CD14-positive monocyte (primary cell): ENCODE results near the gene CTNNA2. TPM values are rescaled to one million over a fixed set of nuclear protein-coding genes. Genes with fewer than 3 reads are reported as not detected.

Experiments used
- DNase-seq, 3 donors: peaks; one replicate each; pipeline ENCODE4 v3.0.0-alpha.2; 2011 to 2022
- H2AFZ ChIP-seq: 2 replicates; pipeline ENCODE4 v1.6.0; 2012; ENCODE audit warnings: mild to moderate bottlenecking, low read depth, low read length, inconsistent platforms; ENCODE audit not compliant: insufficient read depth, poor library complexity, severe bottlenecking
- H3K27ac ChIP-seq, 2 donors: 1 replicate in 1 of 2; 2 replicates in 1 of 2; pipeline ENCODE4 v1.5.1; 2012 to 2013; ENCODE audit warnings: low read length in 2 of 2, control low read depth in 1 of 2, inconsistent platforms in 1 of 2, low read depth in 1 of 2, mild to moderate bottlenecking in 1 of 2
- H3K27me3 ChIP-seq, 2 donors: one replicate each; pipeline versions ENCODE4 v1.6.0 to v1.6.1; 2011 to 2013; ENCODE audit warnings: low read length in 2 of 2; ENCODE audit not compliant: control insufficient read depth in 2 of 2, insufficient read depth in 2 of 2
- H3K36me3 ChIP-seq, 2 donors: replicated peaks in 1 of 2; 1 replicate in 1 of 2; 2 replicates in 1 of 2; pipeline versions ENCODE4 v1.5.1 to v1.6.1; 2012 to 2013; ENCODE audit warnings: low read length in 2 of 2, control low read depth in 1 of 2, inconsistent platforms in 1 of 2, mild to moderate bottlenecking in 1 of 2; ENCODE audit not compliant: insufficient read depth in 2 of 2, control insufficient read depth in 1 of 2
- H3K4me1 ChIP-seq, 2 donors: 1 replicate in 1 of 2; 2 replicates in 1 of 2; pipeline versions ENCODE4 v1.5.1 to v1.6.1; 2012 to 2013; ENCODE audit warnings: low read length in 2 of 2, control low read depth in 1 of 2, inconsistent platforms in 1 of 2, mild to moderate bottlenecking in 1 of 2, moderate library complexity in 1 of 2; ENCODE audit not compliant: insufficient read depth in 2 of 2, control insufficient read depth in 1 of 2
- H3K4me2 ChIP-seq: replicated peaks from 2 replicates; pipeline ENCODE3; 2012; ENCODE audit warnings: low read length, moderate library complexity, mild to moderate bottlenecking; ENCODE audit not compliant: poor library complexity, severe bottlenecking; ENCODE audit errors: extremely low read depth
- H3K4me3 ChIP-seq, 3 experiments: fragments of 200-600 bp in 1 of 3; sonication (generic) in 1 of 3; replicated peaks in 1 of 3; 1 replicate in 2 of 3; 2 replicates in 1 of 3; pipeline ENCODE4 v1.5.1; 2011 to 2013; ENCODE audit warnings: low read length in 3 of 3, mild to moderate bottlenecking in 3 of 3, control low read depth in 2 of 3, low read depth in 2 of 3, inconsistent platforms in 1 of 3, moderate library complexity in 1 of 3
- H3K79me2 ChIP-seq: 2 replicates; pipeline ENCODE4 v1.6.0; 2012; ENCODE audit warnings: mild to moderate bottlenecking, control low read depth, inconsistent platforms, low read length, moderate library complexity; ENCODE audit not compliant: insufficient read depth
- H3K9ac ChIP-seq: 2 replicates; pipeline ENCODE4 v1.6.0; 2017; ENCODE audit warnings: low read length, mild to moderate bottlenecking; ENCODE audit not compliant: insufficient read depth, poor library complexity, severe bottlenecking
- H3K9me3 ChIP-seq, 2 donors: replicated peaks in 1 of 2; 1 replicate in 1 of 2; 2 replicates in 1 of 2; pipeline versions ENCODE4 v1.5.1 to v1.6.1; 2012 to 2013; ENCODE audit warnings: low read length in 2 of 2, control low read depth in 1 of 2; ENCODE audit not compliant: control insufficient read depth in 1 of 2, insufficient read depth in 1 of 2
- H4K20me1 ChIP-seq: 2 replicates; pipeline ENCODE4 v1.6.0; 2012; ENCODE audit warnings: mild to moderate bottlenecking, low read length, control low read depth, moderate library complexity; ENCODE audit not compliant: insufficient read depth
- H3K27ac Mint-ChIP-seq, 7 donors: one replicate each; pipeline ENCODE4 v1.8.0; 2020; ENCODE audit warnings: mild to moderate bottlenecking in 7 of 7, mixed read lengths in 7 of 7, moderate library complexity in 6 of 7, inconsistent platforms in 2 of 7
- H3K27me3 Mint-ChIP-seq, 3 donors: one replicate each; pipeline ENCODE4 v1.8.0; 2021 to 2022; ENCODE audit warnings: low read depth in 3 of 3, mild to moderate bottlenecking in 3 of 3, mixed read lengths in 3 of 3, moderate library complexity in 3 of 3, inconsistent platforms in 1 of 3
- H3K36me3 Mint-ChIP-seq, 2 donors: one replicate each; pipeline ENCODE4 v1.8.0; 2020; ENCODE audit warnings: mixed read lengths in 2 of 2, inconsistent platforms in 1 of 2, mild to moderate bottlenecking in 1 of 2
- H3K4me1 Mint-ChIP-seq: one replicate; pipeline ENCODE4 v1.8.0; 2020; ENCODE audit warnings: mild to moderate bottlenecking, mixed read lengths
- H3K4me3 Mint-ChIP-seq, 2 donors: one replicate each; pipeline ENCODE4 v1.8.0; 2020; ENCODE audit warnings: mild to moderate bottlenecking in 2 of 2, mixed read lengths in 2 of 2, moderate library complexity in 1 of 2
- H3K9me3 Mint-ChIP-seq, 7 donors: one replicate each; pipeline ENCODE4 v1.8.0; 2020 to 2022; ENCODE audit warnings: mixed read lengths in 7 of 7, mild to moderate bottlenecking in 6 of 7, moderate library complexity in 6 of 7, inconsistent platforms in 2 of 7
- CTCF ChIP-seq: fragments of 200-600 bp; IDR thresholded peaks from one replicate; pipeline ENCODE4 v1.8.0; 2022; ENCODE audit warnings: antibody characterized with exemption, mild to moderate bottlenecking
- WGBS: methylation state at CpG from one replicate; pipeline ENCODE4 v1.1.5; 2013; ENCODE audit warnings: missing lambda C conversion rate; ENCODE audit not compliant: insufficient coverage; 5-methylcytosine and 5-hydroxymethylcytosine counted together
- intact Hi-C, 2 donors: fragments of 100-400 bp; cut with micrococcal nuclease; formaldehyde crosslinking; loops; one replicate each; pipeline versions ENCODE4 v1.15.0 to v1.15.1; 2023
- polyA plus RNA-seq, 3 donors: library from polyadenylated mRNA; depleted of rRNA in 1 of 3; unstranded in 2 of 3; stranded (reverse) in 1 of 3; fragments of 300-500 nt in 2 of 3; fragments of >200 nt in 1 of 3; fragmentation: Illumina TruSeq in 2 of 3; gene quantifications; 1 replicate in 2 of 3; 2 replicates in 1 of 3; pipeline ENCODE4 v1.2.3, GENCODE V29; 2012 to 2021

Gene CTNNA2
- polyA plus RNA-seq, 3 donors, result not detected

DNA sequence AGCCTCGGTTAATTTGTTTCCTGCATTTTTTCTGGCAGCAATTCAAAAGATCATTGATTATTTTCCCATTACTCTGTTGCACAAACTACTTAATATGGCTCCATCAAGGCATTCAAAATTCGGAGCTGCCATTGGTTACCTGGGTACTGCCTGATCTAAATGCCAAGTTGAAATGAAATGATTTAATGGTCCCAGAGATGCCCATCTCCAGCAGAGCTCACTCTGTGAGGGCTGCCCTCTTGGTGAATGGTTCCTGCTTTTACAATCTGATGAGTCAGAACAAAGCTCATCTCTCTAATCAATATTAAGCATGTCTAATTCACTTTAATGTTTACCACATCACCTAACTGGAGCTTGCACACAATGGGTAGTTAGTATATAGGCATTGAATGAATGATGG lies 126.1 kb downstream of the CTNNA2 start:
- Histone ChIP-seq H3K79me2 (no peaks in the 10 kb centered on the region), H3K4me2 (no peak overlapping the region), H3K4me3 (no peak overlapping the region), H3K4me1 (no peaks in the 10 kb centered on the region), H3K9ac (no peak overlapping the region), H3K27ac (no peak overlapping the region), H3K9me3 (peaks cover 0 to 3% of the 10 kb centered on the region in 2 donors), H3K36me3 (no peaks in the 10 kb centered on the region), H3K27me3 (no peaks in the 10 kb centered on the region), H2AFZ (no peak overlapping the region), H4K20me1 (no peaks in the 10 kb centered on the region)
- Mint-ChIP-seq H3K36me3 (no peaks in the 10 kb centered on the region), H3K9me3 (peaks cover 0 to 9% (median 3%) of the 10 kb centered on the region in 7 donors), H3K4me1 (no peaks in the 10 kb centered on the region), H3K4me3 (no peak overlapping the region), H3K27ac (no peak overlapping the region), H3K27me3 (no peaks in the 10 kb centered on the region)
- intact Hi-C loops, result no loop called here
- no peak for TF ChIP-seq CTCF
- no peak for DNase-seq
- 80% methylated on average over 1 of the region's 2 CpGs for WGBS

DNA sequence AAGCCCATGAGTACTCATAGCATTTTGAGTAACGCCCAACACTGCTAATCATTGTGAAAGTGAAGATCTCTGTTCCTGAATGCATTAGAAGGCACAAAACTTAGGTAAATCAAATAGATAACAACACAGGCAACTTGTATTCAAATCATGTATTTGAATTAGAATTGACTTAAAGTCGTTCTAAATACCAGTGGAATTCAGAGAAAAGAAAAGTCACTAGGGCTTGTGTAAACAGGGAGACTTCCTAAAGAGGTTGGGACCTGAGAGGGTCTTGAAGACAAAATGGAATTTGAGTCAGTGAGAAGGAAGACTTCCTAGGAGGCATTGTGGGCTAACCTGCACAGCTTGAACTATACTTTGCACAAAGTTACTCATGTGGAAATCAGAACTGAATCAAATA lies 127.2 kb downstream of the CTNNA2 start:
- Mint-ChIP-seq H3K36me3 (no peaks in the 10 kb centered on the region), H3K27ac (no peak overlapping the region)
- intact Hi-C loops, result no loop called here

More for the DNA sequence above, 127.2 kb downstream of the CTNNA2 start:
- H3K27me3 ChIP-seq, result no peaks in the 10 kb centered on the region
- H3K9me3 ChIP-seq, result peaks cover 0 to 6% of the 10 kb centered on the region in 2 donors
- no peaks in the 10 kb centered on the region for H3K79me2 ChIP-seq
- no peak overlapping the region for H3K9ac ChIP-seq
- H3K27ac ChIP-seq, result no peak overlapping the region
- H3K4me3 ChIP-seq, result no peak overlapping the region
- H3K4me1 Mint-ChIP-seq, result no peaks in the 10 kb centered on the region
- no peak overlapping the region for H3K4me3 Mint-ChIP-seq
- no peak overlapping the region for H2AFZ ChIP-seq
- no peaks in the 10 kb centered on the region for H4K20me1 ChIP-seq
- H3K4me1 ChIP-seq, result no peaks in the 10 kb centered on the region
- no peak for DNase-seq
- no peak for TF ChIP-seq CTCF
- no peak overlapping the region for H3K4me2 ChIP-seq
- peaks cover 0 to 2% (median 0%) of the 10 kb centered on the region in 3 donors for H3K27me3 Mint-ChIP-seq
- no peaks in the 10 kb centered on the region for H3K36me3 ChIP-seq
- H3K9me3 Mint-ChIP-seq, result peaks cover 0 to 11% (median 2%) of the 10 kb centered on the region in 7 donors
- WGBS, result no CpG with 5 or more reads among the region's 2 CpGs
